IMR-90 (cell line): ENCODE results near the gene AUTS2. TPM values are rescaled to one million over a fixed set of nuclear protein-coding genes. Genes with fewer than 3 reads are reported as not detected.

Experiments
- ATAC-seq: fragments of 200-7000 bp; cut with Tn5 transposase; 2 replicates; pipeline ENCODE4 v1.9.1; 2020; ENCODE audit warnings: low read depth, mild to moderate bottlenecking, moderate library complexity
- BruUV-seq: library from RNA; stranded (reverse); fragments of 400-500 nt; replicated peaks from 2 replicates; lab custom pipeline; 2021; lab: Mats Ljungman, UMichigan
- CTCF ChIA-PET: fragments of 300-600 bp; formaldehyde crosslinking; extraction: SDS; loops from one replicate; lab custom pipeline; 2021; ENCODE audit warnings: antibody characterized with exemption; lab: Yijun Ruan, JAX
- POLR2A ChIA-PET: fragments of 300-600 bp; sonication (Branson Sonifier 250); formaldehyde crosslinking; loops from one replicate; lab custom pipeline; 2022; ENCODE audit warnings: antibody characterized with exemption; ENCODE audit not compliant: unreplicated experiment; lab: Charles Lee
- DNase-seq: peaks from one replicate; pipeline ENCODE4 v3.0.0; 2013
- H2AFZ ChIP-seq: replicated peaks from 2 replicates; pipeline ENCODE3; 2013; ENCODE audit warnings: low read length, mild to moderate bottlenecking; ENCODE audit not compliant: poor library complexity
- H2AK5ac ChIP-seq: 2 replicates; pipeline ENCODE4 v1.6.1; 2013; ENCODE audit warnings: low read depth, low read length, inconsistent platforms
- H2AK9ac ChIP-seq: replicated peaks from 2 replicates; pipeline ENCODE3; 2013; ENCODE audit warnings: mild to moderate bottlenecking, low read depth, low read length, moderate library complexity; ENCODE audit not compliant: poor library complexity
- H2BK120ac ChIP-seq: 2 replicates; pipeline ENCODE4 v1.6.1; 2013; ENCODE audit warnings: low read depth, low read length, inconsistent platforms
- H2BK15ac ChIP-seq: 3 replicates; pipeline ENCODE4 v1.6.1; 2013; ENCODE audit warnings: low read depth, low read length, inconsistent platforms
- H2BK20ac ChIP-seq: 2 replicates; pipeline ENCODE4 v1.6.1; 2013; ENCODE audit warnings: low read depth, mild to moderate bottlenecking, inconsistent platforms, low read length, moderate library complexity
- H2BK5ac ChIP-seq: 2 replicates; pipeline ENCODE4 v1.6.1; 2013; ENCODE audit warnings: mild to moderate bottlenecking, low read depth, low read length, inconsistent platforms; ENCODE audit not compliant: poor library complexity, severe bottlenecking
- H3K14ac ChIP-seq: replicated peaks from 2 replicates; pipeline ENCODE4 v1.6.1; 2013; ENCODE audit warnings: low read depth, low read length, inconsistent platforms
- H3K18ac ChIP-seq: 2 replicates; pipeline ENCODE4 v1.6.1; 2013; ENCODE audit warnings: low read depth, low read length, control low read depth
- H3K23ac ChIP-seq: 2 replicates; pipeline ENCODE4 v1.6.1; 2013; ENCODE audit warnings: low read depth, low read length, inconsistent platforms
- H3K27ac ChIP-seq: 2 replicates; pipeline ENCODE4 v1.5.1; 2013; ENCODE audit warnings: mild to moderate bottlenecking, control low read depth, low read length; ENCODE audit not compliant: insufficient read depth
- H3K27me3 ChIP-seq: 2 replicates; pipeline ENCODE4 v1.6.1; 2013; ENCODE audit warnings: low read length; ENCODE audit not compliant: control insufficient read depth, insufficient read depth
- H3K36me3 ChIP-seq: 2 replicates; pipeline ENCODE4 v1.6.1; 2013; ENCODE audit warnings: low read length, mixed read lengths; ENCODE audit not compliant: control insufficient read depth, insufficient read depth
- H3K4ac ChIP-seq: 2 replicates; pipeline ENCODE4 v1.6.1; 2013; ENCODE audit warnings: low read depth, low read length, inconsistent platforms
- H3K4me1 ChIP-seq: 2 replicates; pipeline ENCODE4 v1.6.1; 2013; ENCODE audit warnings: low read length, mixed read lengths; ENCODE audit not compliant: control insufficient read depth, insufficient read depth
- H3K4me2 ChIP-seq: 2 replicates; pipeline ENCODE4 v1.6.1; 2013; ENCODE audit warnings: low read depth, mild to moderate bottlenecking, control low read depth, low read length, moderate library complexity
- H3K4me3 ChIP-seq: 2 replicates; pipeline ENCODE4 v1.5.1; 2013; ENCODE audit warnings: low read depth, mild to moderate bottlenecking, control low read depth, low read length, moderate library complexity; ENCODE audit not compliant: insufficient read depth
- H3K56ac ChIP-seq: 2 replicates; pipeline ENCODE4 v1.6.1; 2013; ENCODE audit warnings: low read length, inconsistent platforms; ENCODE audit not compliant: insufficient read depth; ENCODE audit errors: extremely low read depth
- H3K79me1 ChIP-seq, 2 experiments: 2 replicates each; pipeline ENCODE4 v1.6.1; 2013; ENCODE audit warnings: low read length in 2 of 2, inconsistent platforms in 1 of 2, low read depth in 1 of 2
- H3K9ac ChIP-seq: 2 replicates; pipeline ENCODE4 v1.6.1; 2013; ENCODE audit warnings: low read depth, low read length, control low read depth
- H3K9me1 ChIP-seq: 2 replicates; pipeline ENCODE4 v1.6.1; 2013; ENCODE audit warnings: low read length, inconsistent platforms; ENCODE audit not compliant: insufficient read depth
- H3K9me3 ChIP-seq: 2 replicates; pipeline ENCODE4 v1.6.1; 2013; ENCODE audit warnings: low read length; ENCODE audit not compliant: control insufficient read depth, insufficient read depth
- H4K20me1 ChIP-seq: 2 replicates; pipeline ENCODE4 v1.6.1; 2013; ENCODE audit warnings: low read length, inconsistent platforms; ENCODE audit not compliant: insufficient read depth
- H4K5ac ChIP-seq: 2 replicates; pipeline ENCODE4 v1.6.1; 2013; ENCODE audit warnings: mild to moderate bottlenecking, low read depth, low read length, control low read depth
- H4K8ac ChIP-seq, 2 experiments: 2 replicates each; pipeline ENCODE4 v1.6.1; 2013; ENCODE audit warnings: low read depth in 2 of 2, low read length in 2 of 2, control low read depth in 1 of 2, inconsistent platforms in 1 of 2
- H4K91ac ChIP-seq: 2 replicates; pipeline ENCODE4 v1.6.1; 2013; ENCODE audit warnings: low read depth, low read length, inconsistent platforms; ENCODE audit not compliant: insufficient read depth
- CHD1 ChIP-seq: IDR thresholded peaks from 2 replicates; pipeline ENCODE4 v1.6.1; 2012; ENCODE audit warnings: low read depth, low read length, improper control_type of control experiment
- MAFK ChIP-seq: IDR thresholded peaks from 2 replicates; pipeline ENCODE4 v1.6.1; 2012; ENCODE audit warnings: low read depth, low read length, improper control_type of control experiment
- MAZ ChIP-seq: IDR thresholded peaks from 2 replicates; pipeline ENCODE4 v1.6.1; 2012; ENCODE audit warnings: low read depth, mild to moderate bottlenecking, low read length, improper control_type of control experiment, moderate library complexity, borderline replicate concordance
- MXI1 ChIP-seq: IDR thresholded peaks from 2 replicates; pipeline ENCODE4 v1.6.1; 2012; ENCODE audit warnings: low read depth, mild to moderate bottlenecking, low read length, moderate library complexity, borderline replicate concordance
- NFE2L2 ChIP-seq: fragments of 150-350 bp; IDR thresholded peaks from 2 replicates; pipeline ENCODE4 v1.6.1; 2016; ENCODE audit warnings: low read depth, mild to moderate bottlenecking, low read length
- POLR2A ChIP-seq: IDR thresholded peaks from 2 replicates; pipeline ENCODE4 v1.6.1; 2012; ENCODE audit warnings: mild to moderate bottlenecking, low read depth, low read length
- RAD21 ChIP-seq: IDR thresholded peaks from 2 replicates; pipeline ENCODE4 v1.6.1; 2012; ENCODE audit warnings: low read length, improper control_type of control experiment
- RCOR1 ChIP-seq: IDR thresholded peaks from 2 replicates; pipeline ENCODE4 v1.6.1; 2012; ENCODE audit warnings: mild to moderate bottlenecking, low read length, improper control_type of control experiment; ENCODE audit not compliant: insufficient replicate concordance
- RFX5 ChIP-seq: IDR thresholded peaks from 2 replicates; pipeline ENCODE4 v1.8.0; 2012; ENCODE audit warnings: low read depth, mild to moderate bottlenecking, low read length, moderate library complexity
- SMC3 ChIP-seq: fragments of 150-350 bp; IDR thresholded peaks from 2 replicates; pipeline ENCODE4 v1.6.1; 2016; ENCODE audit warnings: low read depth, mild to moderate bottlenecking, antibody characterized with exemption, low read length, moderate library complexity
- whole genome bisulfite sequencing, 2 experiments: methylation state at CpG; one replicate each; pipeline versions ENCODE4 v1.1.5 to v1.1.7; 2013; ENCODE audit warnings: missing lambda C conversion rate in 2 of 2; ENCODE audit not compliant: insufficient read length in 1 of 2; ENCODE audit errors: extremely low coverage in 2 of 2; 5-methylcytosine and 5-hydroxymethylcytosine counted together
- dilution Hi-C: fragments of 300-500 bp; cut with HindIII; formaldehyde crosslinking; loops from one replicate; pipeline ENCODE4 v1.14.3; 2018; ENCODE audit warnings: low sequenced_read_pairs; ENCODE audit not compliant: unreplicated experiment
- in situ Hi-C: fragments of 300-500 bp; cut with MboI; formaldehyde crosslinking; loops from 3 replicates; pipeline ENCODE4 v1.14.3; 2019; ENCODE audit warnings: low sequenced_read_pairs, inconsistent platforms, mixed read lengths
- intact Hi-C: fragments of 100-400 bp; cut with micrococcal nuclease; formaldehyde crosslinking; loops from 2 replicates; pipeline ENCODE4 v1.10.0; 2022
- polyA plus RNA-seq, 3 experiments: library from polyadenylated mRNA; depleted of rRNA; stranded (reverse); fragments of >200 nt; gene quantifications; 2 replicates each; pipeline ENCODE4 v1.2.3, GENCODE V29; 2012; ENCODE audit warnings: low replicate concordance in 1 of 3
- total RNA-seq: library from RNA; depleted of rRNA; stranded (reverse); fragments of >200 nt; gene quantifications from 2 replicates; pipeline ENCODE4 v1.2.3, GENCODE V29; 2012
- TF ChIP-seq, protein P1 (sequence below): fragments of 150-350 bp; IDR thresholded peaks from 2 replicates; pipeline ENCODE4 v1.6.1; 2017; ENCODE audit warnings: mild to moderate bottlenecking, antibody characterized with exemption, low read length, low read depth
- TF ChIP-seq, protein P2 (sequence below): conservative IDR thresholded peaks from 2 replicates; pipeline ENCODE4 v1.5.1; 2012; ENCODE audit warnings: mild to moderate bottlenecking, low read depth, low read length, improper control_type of control experiment
- TF ChIP-seq, protein P3 (sequence below): fragments of 150-350 bp; IDR thresholded peaks from 2 replicates; pipeline ENCODE4 v1.6.1; 2016; ENCODE audit warnings: low read depth, mild to moderate bottlenecking, low read length, moderate library complexity, borderline replicate concordance

The AUTS2 gene
- total and polyA plus RNA-seq, 2 of the 4 experiments (the other 2 are of a cell fraction) = 0.90 to 3.0 TPM

DNA sequence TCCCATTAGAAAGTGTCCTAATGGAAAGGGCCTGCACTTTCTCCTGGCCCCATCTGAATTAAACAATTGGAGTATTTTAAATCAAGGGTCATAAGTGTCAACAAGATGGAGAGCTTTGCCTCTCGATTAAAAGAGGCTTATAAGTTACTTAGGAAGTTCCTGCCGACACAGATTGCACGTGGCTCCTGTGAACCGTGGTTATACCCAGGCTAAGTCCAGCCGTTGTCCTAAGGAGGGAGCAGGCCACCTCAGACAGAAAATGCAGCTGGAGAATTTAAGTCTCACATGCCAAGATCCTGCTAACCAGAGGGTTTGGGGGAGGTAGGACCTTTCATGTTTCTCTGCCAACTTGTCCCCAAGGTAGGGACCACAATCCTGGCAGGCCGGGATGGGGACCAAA lies 907.2 kb downstream of the AUTS2 start:
- no peak overlapping the region for H2BK15ac ChIP-seq
- H3K36me3 ChIP-seq = no peaks in the 10 kb centered on the region
- no TSS peak for BruUV-seq
- H3K9ac ChIP-seq = no peak overlapping the region
- H2BK120ac ChIP-seq = no peak overlapping the region
- H3K9me1 ChIP-seq = no peaks in the 10 kb centered on the region
- H3K27ac ChIP-seq = no peak overlapping the region
- ChIA-PET POLR2A (no interaction called here), CTCF (interaction anchor here (0.6 kb wide), 1 partner anchor 203 kb away, joined by 6 read pairs; no protein-coding TSS in a partner anchor)
- no peak overlapping the region for H2AK5ac ChIP-seq
- H2BK20ac ChIP-seq = no peak overlapping the region
- no peak overlapping the region for H4K8ac ChIP-seq
- 0 out of 2 replicates have a peak, but pooled peaks cover 2% of the 10 kb centered on the region for H3K9me3 ChIP-seq
- no peaks in the 10 kb centered on the region for H4K20me1 ChIP-seq
- no peak overlapping the region for H3K56ac ChIP-seq
- H3K4me1 ChIP-seq = no peaks in the 10 kb centered on the region
- H3K4ac ChIP-seq = no peak overlapping the region
- intact Hi-C loops (no loop called here), dilution Hi-C loops (no loop called here), in situ Hi-C loops (no loop called here)
- H3K79me1 ChIP-seq = no peaks in the 10 kb centered on the region
- H3K4me2 ChIP-seq = no peak overlapping the region
- no peak overlapping the region for H2AFZ ChIP-seq
- H2BK5ac ChIP-seq = no peak overlapping the region
- DNase-seq (no peak), ATAC-seq (no peak)
- no peak overlapping the region for H4K91ac ChIP-seq
- no peak overlapping the region for H3K18ac ChIP-seq
- no peak overlapping the region for H3K23ac ChIP-seq
- no peaks in the 10 kb centered on the region for H3K27me3 ChIP-seq
- no peak overlapping the region for H4K5ac ChIP-seq
- H3K4me3 ChIP-seq = no peak overlapping the region
- WGBS, 2 experiments = 47% methylated on average over 3 of the region's 6 CpGs; no CpG with 5 or more reads in 1 of the 2 experiments
- no peak for TF ChIP-seq RAD21
- TF ChIP-seq RFX5 = no peak
- TF ChIP-seq RCOR1 = no peak
- TF ChIP-seq SMC3 = no peak
- no peak for TF ChIP-seq MAZ
- TF ChIP-seq MXI1 = no peak
- TF ChIP-seq NFE2L2 = no peak
- TF ChIP-seq POLR2A = no peak
- no peak for TF ChIP-seq CHD1
- TF ChIP-seq, protein P1, sequence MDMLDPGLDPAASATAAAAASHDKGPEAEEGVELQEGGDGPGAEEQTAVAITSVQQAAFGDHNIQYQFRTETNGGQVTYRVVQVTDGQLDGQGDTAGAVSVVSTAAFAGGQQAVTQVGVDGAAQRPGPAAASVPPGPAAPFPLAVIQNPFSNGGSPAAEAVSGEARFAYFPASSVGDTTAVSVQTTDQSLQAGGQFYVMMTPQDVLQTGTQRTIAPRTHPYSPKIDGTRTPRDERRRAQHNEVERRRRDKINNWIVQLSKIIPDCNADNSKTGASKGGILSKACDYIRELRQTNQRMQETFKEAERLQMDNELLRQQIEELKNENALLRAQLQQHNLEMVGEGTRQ = no peak
- TF ChIP-seq MAFK = no peak
- TF ChIP-seq, protein P2, sequence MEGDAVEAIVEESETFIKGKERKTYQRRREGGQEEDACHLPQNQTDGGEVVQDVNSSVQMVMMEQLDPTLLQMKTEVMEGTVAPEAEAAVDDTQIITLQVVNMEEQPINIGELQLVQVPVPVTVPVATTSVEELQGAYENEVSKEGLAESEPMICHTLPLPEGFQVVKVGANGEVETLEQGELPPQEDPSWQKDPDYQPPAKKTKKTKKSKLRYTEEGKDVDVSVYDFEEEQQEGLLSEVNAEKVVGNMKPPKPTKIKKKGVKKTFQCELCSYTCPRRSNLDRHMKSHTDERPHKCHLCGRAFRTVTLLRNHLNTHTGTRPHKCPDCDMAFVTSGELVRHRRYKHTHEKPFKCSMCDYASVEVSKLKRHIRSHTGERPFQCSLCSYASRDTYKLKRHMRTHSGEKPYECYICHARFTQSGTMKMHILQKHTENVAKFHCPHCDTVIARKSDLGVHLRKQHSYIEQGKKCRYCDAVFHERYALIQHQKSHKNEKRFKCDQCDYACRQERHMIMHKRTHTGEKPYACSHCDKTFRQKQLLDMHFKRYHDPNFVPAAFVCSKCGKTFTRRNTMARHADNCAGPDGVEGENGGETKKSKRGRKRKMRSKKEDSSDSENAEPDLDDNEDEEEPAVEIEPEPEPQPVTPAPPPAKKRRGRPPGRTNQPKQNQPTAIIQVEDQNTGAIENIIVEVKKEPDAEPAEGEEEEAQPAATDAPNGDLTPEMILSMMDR = no peak
- TF ChIP-seq, protein P3, sequence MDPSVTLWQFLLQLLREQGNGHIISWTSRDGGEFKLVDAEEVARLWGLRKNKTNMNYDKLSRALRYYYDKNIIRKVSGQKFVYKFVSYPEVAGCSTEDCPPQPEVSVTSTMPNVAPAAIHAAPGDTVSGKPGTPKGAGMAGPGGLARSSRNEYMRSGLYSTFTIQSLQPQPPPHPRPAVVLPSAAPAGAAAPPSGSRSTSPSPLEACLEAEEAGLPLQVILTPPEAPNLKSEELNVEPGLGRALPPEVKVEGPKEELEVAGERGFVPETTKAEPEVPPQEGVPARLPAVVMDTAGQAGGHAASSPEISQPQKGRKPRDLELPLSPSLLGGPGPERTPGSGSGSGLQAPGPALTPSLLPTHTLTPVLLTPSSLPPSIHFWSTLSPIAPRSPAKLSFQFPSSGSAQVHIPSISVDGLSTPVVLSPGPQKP = no peak
- H3K14ac ChIP-seq = no peak overlapping the region
- no peak overlapping the region for H2AK9ac ChIP-seq
